T-helper 17 cell (primary cell): ENCODE data around the gene CDH12. TPM values are rescaled to one million over a fixed set of nuclear protein-coding genes. Genes with fewer than 3 reads are reported as not detected.

Experiments
- ATAC-seq: fragments of 150-1000 bp; cut with Tn5 transposase; 2 replicates; pipeline ENCODE4 v1.10.0; 2021; ENCODE audit warnings: mild to moderate bottlenecking, moderate library complexity
- DNase-seq, 3 donors: peaks; one replicate each; pipeline versions ENCODE4 v3.0.0 to v3.0.0-alpha.2; 2020 to 2021
- H3K9me3 ChIP-seq: one replicate; pipeline ENCODE4 v1.7.0; 2013; ENCODE audit warnings: low read length, mild to moderate bottlenecking; ENCODE audit not compliant: control insufficient read depth, poor library complexity, severe bottlenecking
- H3K27ac Mint-ChIP-seq: one replicate; pipeline ENCODE4 v1.8.0; 2022; ENCODE audit warnings: mild to moderate bottlenecking, moderate library complexity, mixed read lengths
- H3K27me3 Mint-ChIP-seq: one replicate; pipeline ENCODE4 v1.8.0; 2022; ENCODE audit warnings: mixed read lengths
- H3K36me3 Mint-ChIP-seq: one replicate; pipeline ENCODE4 v1.8.0; 2022; ENCODE audit warnings: low read depth, mixed read lengths
- H3K4me1 Mint-ChIP-seq: one replicate; pipeline ENCODE4 v1.8.0; 2022; ENCODE audit warnings: mild to moderate bottlenecking, mixed read lengths
- H3K4me3 Mint-ChIP-seq: one replicate; pipeline ENCODE4 v1.8.0; 2022; ENCODE audit warnings: mild to moderate bottlenecking, moderate library complexity, mixed read lengths
- total RNA-seq, 4 donors: library from RNA in 2 of 4; stranded (reverse) in 2 of 4; gene quantifications; one replicate each; pipeline ENCODE4 v1.2.3 and lab custom pipeline; 2022 to 2026

Gene CDH12
- total RNA-seq, 2 donors from 2014 or later, result not detected

DNA sequence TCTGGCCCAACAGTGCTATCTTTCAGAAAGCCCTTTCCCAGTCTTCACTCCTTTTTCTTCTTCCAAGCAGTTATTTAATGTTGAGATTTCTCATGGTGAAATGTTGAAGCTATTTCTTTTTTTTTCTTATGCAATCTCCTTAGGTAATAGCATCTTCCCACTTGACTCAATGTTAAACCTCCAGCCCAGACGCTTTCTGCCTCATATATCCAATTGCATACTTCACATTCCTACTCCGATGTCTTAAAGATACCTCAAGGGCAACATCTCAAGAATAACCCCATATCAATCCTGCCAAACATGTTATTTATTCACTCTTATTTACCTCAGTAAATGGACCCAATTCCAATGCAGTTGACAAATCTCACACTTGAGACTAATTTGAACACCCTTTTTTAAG is 187.3 kb downstream of the CDH12 start:
- DNase-seq, result no peak
- H3K4me1 Mint-ChIP-seq, result no peaks in the 10 kb centered on the region
- H3K27me3 Mint-ChIP-seq, result no peaks in the 10 kb centered on the region
- ATAC-seq, result no peak
- H3K36me3 Mint-ChIP-seq, result no peaks in the 10 kb centered on the region
- H3K9me3 ChIP-seq, result peaks cover 4% of the 10 kb centered on the region
- no peak overlapping the region for H3K27ac Mint-ChIP-seq
- H3K4me3 Mint-ChIP-seq, result no peak overlapping the region

DNA sequence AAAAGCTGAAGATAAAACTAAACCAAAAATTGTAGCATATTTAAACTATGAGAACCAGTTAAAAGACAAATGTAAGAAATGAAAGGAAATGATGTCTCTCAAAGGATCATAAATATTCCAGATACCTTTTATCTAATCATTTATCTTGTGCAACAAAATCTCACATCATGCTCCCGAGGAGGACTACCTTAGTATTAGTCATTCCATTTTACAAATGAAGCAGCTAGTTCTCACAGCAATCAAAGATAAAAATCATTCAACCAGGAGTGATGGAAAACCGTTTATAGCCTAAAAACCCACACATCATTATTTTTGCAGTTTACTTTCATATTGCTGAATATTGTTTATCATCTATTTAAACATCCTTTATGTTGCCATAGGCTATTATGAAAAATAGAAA is 190.0 kb downstream of the CDH12 start:
- Mint-ChIP-seq H3K4me3 (no peak overlapping the region), H3K27ac (no peak overlapping the region), H3K4me1 (no peaks in the 10 kb centered on the region), H3K27me3 (no peaks in the 10 kb centered on the region), H3K36me3 (no peaks in the 10 kb centered on the region)
- DNase-seq (no peak), ATAC-seq (no peak)
- H3K9me3 ChIP-seq, result no peaks in the 10 kb centered on the region

DNA sequence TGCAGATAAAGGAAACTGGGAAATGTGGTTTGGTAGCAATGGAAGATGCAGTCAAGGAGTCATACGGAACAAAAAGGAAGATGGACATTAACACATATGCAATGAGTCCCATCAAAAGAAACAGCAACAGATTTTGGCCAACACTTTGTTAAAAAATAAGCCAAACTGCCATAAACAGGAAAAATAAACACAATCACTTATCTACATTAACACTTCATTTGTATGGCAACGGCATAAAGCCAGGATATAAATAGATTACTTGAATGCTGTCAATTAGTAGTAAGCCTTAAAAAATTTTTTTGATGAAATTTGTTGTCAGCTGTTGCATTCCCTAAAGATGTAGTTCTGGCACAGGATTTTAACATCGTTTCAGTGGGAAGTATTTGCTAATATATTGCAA is 190.8 kb downstream of the CDH12 start:
- H3K4me3 Mint-ChIP-seq, result no peak overlapping the region
- ATAC-seq, result no peak
- no peak overlapping the region for H3K27ac Mint-ChIP-seq
- H3K4me1 Mint-ChIP-seq, result no peaks in the 10 kb centered on the region
- no peaks in the 10 kb centered on the region for H3K36me3 Mint-ChIP-seq
- no peaks in the 10 kb centered on the region for H3K9me3 ChIP-seq
- DNase-seq, result no peak
- no peaks in the 10 kb centered on the region for H3K27me3 Mint-ChIP-seq

DNA sequence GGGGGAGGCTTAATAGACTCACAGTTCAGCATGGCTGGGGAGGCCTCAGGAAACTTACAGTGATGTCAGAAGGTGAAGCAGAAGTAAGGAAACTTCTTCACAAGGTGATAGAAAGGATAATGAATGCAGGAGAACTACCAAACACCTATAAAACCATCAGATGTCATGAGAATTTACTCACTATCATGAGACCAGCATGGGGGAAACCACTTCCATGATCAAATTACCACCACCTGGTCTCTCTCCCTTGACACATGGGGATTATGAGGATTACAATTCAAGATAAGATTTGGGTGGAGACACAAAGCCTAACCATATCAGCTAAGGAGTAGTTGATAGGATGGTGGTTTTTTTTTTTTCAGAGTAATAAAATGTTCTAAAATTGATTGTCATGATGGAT is 201.8 kb downstream of the CDH12 start:
- no peak overlapping the region for H3K4me3 Mint-ChIP-seq
- no peaks in the 10 kb centered on the region for H3K9me3 ChIP-seq
- H3K27ac Mint-ChIP-seq, result no peak overlapping the region
- no peak for ATAC-seq
- H3K27me3 Mint-ChIP-seq, result no peaks in the 10 kb centered on the region
- H3K4me1 Mint-ChIP-seq, result no peaks in the 10 kb centered on the region
- no peaks in the 10 kb centered on the region for H3K36me3 Mint-ChIP-seq
- DNase-seq, result no peak

DNA sequence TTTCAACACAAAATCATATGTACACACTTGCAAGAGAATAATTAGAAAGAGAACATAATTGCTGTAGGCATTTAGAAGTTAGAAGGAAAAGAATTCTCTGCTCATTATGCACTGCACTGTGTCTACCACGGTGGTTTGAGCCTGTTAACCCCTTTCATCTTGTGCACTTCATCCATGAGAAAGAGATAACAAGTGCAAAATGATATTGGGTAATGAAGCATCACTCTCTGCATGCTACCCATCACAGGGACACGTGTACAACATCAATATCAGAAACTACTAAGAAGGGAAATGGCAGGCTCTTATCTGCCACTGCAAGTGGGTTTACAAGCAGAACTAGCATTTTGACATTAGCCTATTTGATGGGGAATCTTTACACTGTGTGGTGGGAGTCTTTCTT is 202.6 kb downstream of the CDH12 start:
- no peaks in the 10 kb centered on the region for H3K9me3 ChIP-seq
- H3K4me3 Mint-ChIP-seq, result no peak overlapping the region
- no peak for DNase-seq
- no peaks in the 10 kb centered on the region for H3K36me3 Mint-ChIP-seq
- H3K27me3 Mint-ChIP-seq, result no peaks in the 10 kb centered on the region
- ATAC-seq, result no peak
- H3K27ac Mint-ChIP-seq, result no peak overlapping the region
- no peaks in the 10 kb centered on the region for H3K4me1 Mint-ChIP-seq

DNA sequence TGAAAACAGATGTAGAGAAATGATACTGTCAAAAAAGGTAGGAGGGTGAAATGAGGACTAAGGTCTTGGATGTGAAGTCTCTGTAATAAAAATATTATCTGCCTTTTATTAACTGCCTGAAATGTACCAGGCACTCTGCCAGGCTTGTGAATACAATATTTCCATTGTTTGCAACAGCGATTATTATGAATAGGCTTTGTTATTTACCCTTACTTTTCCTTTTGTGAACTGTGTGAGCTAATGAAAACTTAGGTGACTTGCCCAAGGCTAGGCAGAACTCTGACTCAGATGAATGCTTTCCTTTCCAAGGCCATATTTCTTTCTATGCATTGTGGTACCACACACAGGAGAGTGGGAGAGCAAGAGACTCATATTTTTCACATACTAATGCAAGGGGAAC is 204.1 kb downstream of the CDH12 start:
- no peak overlapping the region for H3K27ac Mint-ChIP-seq
- no peaks in the 10 kb centered on the region for H3K27me3 Mint-ChIP-seq

DNA sequence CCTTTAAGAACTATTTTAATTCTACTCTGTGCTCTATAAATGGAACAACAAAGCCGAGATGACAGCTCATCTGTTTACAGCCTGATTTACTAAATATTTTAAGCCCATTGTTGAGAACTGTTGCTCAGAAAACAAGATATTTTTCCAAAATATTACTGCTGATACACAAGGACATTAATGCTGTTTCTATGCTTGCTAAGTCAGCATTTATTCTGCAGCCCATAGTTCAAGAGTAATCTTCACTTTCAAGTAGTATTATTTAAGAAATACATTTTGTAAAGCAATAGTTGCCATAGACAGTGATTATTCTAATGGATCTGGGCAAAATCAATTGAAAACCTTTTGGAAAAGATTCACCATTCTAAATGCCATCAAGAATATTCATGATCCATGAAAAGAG is 208.3 kb downstream of the CDH12 start:
- ATAC-seq (no peak), DNase-seq (no peak)
- no peaks in the 10 kb centered on the region for H3K4me1 Mint-ChIP-seq
- H3K9me3 ChIP-seq, result no peaks in the 10 kb centered on the region
- no peaks in the 10 kb centered on the region for H3K27me3 Mint-ChIP-seq
- H3K4me3 Mint-ChIP-seq, result no peak overlapping the region
- H3K27ac Mint-ChIP-seq, result no peak overlapping the region
- no peaks in the 10 kb centered on the region for H3K36me3 Mint-ChIP-seq

More for the DNA sequence above, 204.1 kb downstream of the CDH12 start:
- DNase-seq (no peak), ATAC-seq (no peak)
- Mint-ChIP-seq H3K36me3 (no peaks in the 10 kb centered on the region), H3K4me3 (no peak overlapping the region), H3K4me1 (no peaks in the 10 kb centered on the region)
- no peaks in the 10 kb centered on the region for H3K9me3 ChIP-seq

DNA sequence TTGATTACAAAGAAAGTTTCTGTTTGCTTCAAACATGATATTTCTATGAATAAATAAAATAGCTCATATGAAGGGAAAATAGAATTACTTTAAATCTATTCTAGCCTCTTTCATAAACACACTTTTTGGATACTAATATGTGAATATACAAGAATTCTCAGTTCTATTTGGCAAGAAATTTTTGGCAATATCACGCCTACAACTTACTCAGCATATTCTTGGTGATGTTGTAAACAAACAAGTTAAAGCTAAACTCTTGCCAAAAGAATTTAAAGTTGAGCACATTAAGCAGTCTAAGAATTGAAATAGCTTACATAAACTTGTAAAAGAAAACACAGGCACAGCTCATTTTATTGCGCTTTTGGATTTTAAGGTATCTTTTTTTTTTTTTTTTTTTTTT is 209.8 kb downstream of the CDH12 start:
- no peaks in the 10 kb centered on the region for H3K36me3 Mint-ChIP-seq
- peaks cover 3% of the 10 kb centered on the region for H3K9me3 ChIP-seq
- H3K27me3 Mint-ChIP-seq, result no peaks in the 10 kb centered on the region
- H3K4me1 Mint-ChIP-seq, result no peaks in the 10 kb centered on the region
- DNase-seq (no peak), ATAC-seq (no peak)
- no peak overlapping the region for H3K4me3 Mint-ChIP-seq
- H3K27ac Mint-ChIP-seq, result no peak overlapping the region

DNA sequence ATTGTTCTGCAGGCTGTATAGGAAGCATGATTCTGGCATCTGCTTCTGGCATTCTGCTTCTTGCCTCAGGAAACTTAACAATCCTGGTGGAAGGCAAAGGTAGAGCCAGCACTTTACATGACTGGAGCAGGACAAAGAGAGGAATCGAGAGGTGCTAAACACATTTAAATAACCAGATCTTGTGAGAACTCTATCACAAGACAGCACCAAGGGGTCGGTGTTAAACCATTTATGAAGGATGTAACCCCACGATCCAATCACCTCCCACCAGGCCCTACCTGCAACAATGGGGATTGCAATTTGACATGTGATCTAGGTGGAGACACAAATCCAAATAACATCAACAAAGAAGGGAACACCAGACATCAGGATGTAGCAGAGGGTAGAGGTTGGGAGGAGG is 221.5 kb downstream of the CDH12 start:
- Mint-ChIP-seq H3K4me1 (no peaks in the 10 kb centered on the region), H3K4me3 (no peak overlapping the region), H3K36me3 (no peaks in the 10 kb centered on the region), H3K27ac (no peak overlapping the region), H3K27me3 (no peaks in the 10 kb centered on the region)
- H3K9me3 ChIP-seq, result no peaks in the 10 kb centered on the region
- ATAC-seq (no peak), DNase-seq (no peak)

DNA sequence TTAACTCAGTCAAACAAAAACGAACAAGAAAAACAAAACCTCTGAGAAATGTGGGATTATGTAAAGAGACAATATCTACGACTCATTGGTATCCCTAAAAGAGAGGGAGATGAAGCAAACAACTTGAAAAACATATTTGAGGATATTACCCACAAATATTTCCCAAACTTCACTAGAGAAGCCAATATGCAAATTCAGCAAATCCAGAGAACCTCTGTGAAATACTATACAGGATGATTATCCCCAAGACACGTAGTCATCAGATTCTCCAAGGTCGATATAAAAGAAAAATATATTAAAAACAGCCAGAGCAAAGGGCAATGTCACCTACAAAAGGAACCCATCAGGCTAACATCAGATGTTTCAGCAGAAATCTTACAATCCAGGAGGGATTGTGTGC is 226.1 kb downstream of the CDH12 start:
- Mint-ChIP-seq H3K27ac (no peak overlapping the region), H3K27me3 (no peaks in the 10 kb centered on the region), H3K36me3 (no peaks in the 10 kb centered on the region), H3K4me3 (no peak overlapping the region), H3K4me1 (no peaks in the 10 kb centered on the region)
- no peaks in the 10 kb centered on the region for H3K9me3 ChIP-seq
- ATAC-seq (no peak), DNase-seq (no peak)

DNA sequence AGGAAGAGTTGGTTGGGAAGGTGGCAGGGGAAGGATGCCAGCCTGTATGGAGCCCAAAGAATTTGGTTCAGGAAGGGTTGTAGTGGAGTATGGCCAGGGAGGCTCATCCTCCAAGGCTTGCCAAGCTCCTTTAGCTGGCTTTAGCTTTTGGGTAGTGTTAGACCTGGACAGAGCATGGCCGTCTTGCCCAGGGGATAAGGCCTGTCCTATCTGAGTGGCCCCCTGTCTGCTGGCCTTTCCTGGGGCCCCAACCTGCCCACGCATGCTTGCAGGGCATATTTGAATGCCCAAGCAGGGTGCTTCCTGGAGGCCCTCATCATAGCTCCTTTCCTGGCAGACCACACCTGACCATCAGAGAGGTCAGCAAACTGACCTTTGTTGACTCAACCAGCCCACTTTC is 227.7 kb downstream of the CDH12 start:
- no peak for ATAC-seq
- Mint-ChIP-seq H3K4me1 (no peaks in the 10 kb centered on the region), H3K36me3 (no peaks in the 10 kb centered on the region), H3K4me3 (no peak overlapping the region), H3K27ac (no peak overlapping the region), H3K27me3 (no peaks in the 10 kb centered on the region)
- H3K9me3 ChIP-seq, result no peaks in the 10 kb centered on the region
- DNase-seq, result no peak

DNA sequence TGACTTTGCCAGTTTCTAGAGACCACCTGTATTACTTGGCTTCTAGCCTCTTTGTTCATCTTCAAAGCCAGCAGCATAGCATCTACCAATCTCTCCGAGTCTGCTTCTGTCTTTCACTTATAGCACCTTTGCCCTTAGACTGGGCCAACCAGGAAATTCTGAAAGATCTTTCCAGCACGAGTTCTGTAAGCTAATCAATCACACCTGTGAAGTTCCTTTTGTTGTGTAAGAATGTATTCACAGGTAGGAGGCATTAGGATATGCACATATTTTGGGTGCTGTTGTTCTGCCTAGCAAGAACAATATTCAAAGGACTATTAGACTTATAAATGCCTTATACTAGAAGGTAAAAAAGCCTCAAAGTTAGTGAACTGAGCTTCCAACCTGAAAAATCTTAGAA is 232.1 kb downstream of the CDH12 start:
- Mint-ChIP-seq H3K27me3 (no peaks in the 10 kb centered on the region), H3K36me3 (peaks cover 2% of the 10 kb centered on the region), H3K4me1 (no peaks in the 10 kb centered on the region), H3K27ac (no peak overlapping the region), H3K4me3 (no peak overlapping the region)
- ATAC-seq (no peak), DNase-seq (no peak)
- H3K9me3 ChIP-seq, result no peaks in the 10 kb centered on the region

DNA sequence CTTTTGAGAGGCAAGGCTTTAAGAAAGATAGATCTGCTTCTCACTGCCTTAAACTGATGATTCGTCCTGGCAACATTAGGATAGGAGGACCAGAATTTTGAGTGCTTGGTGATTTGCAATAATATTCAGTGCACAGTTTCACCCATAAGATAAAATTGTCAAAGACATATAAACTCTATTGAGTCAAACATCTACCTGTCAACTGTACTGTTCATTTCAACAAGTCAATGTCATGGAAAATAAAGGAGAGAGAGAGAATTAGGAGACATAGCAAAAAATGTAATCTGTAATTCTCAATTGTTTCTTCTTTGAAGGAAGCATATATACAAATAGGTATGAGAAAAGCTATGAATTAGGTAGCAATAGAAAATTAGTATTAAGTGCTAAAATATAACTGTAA is 237.2 kb downstream of the CDH12 start:
- no peak for ATAC-seq
- Mint-ChIP-seq H3K4me3 (no peak overlapping the region), H3K36me3 (peaks cover 2% of the 10 kb centered on the region), H3K27ac (no peak overlapping the region), H3K27me3 (no peaks in the 10 kb centered on the region), H3K4me1 (no peaks in the 10 kb centered on the region)
- no peak for DNase-seq
- H3K9me3 ChIP-seq, result no peaks in the 10 kb centered on the region

DNA sequence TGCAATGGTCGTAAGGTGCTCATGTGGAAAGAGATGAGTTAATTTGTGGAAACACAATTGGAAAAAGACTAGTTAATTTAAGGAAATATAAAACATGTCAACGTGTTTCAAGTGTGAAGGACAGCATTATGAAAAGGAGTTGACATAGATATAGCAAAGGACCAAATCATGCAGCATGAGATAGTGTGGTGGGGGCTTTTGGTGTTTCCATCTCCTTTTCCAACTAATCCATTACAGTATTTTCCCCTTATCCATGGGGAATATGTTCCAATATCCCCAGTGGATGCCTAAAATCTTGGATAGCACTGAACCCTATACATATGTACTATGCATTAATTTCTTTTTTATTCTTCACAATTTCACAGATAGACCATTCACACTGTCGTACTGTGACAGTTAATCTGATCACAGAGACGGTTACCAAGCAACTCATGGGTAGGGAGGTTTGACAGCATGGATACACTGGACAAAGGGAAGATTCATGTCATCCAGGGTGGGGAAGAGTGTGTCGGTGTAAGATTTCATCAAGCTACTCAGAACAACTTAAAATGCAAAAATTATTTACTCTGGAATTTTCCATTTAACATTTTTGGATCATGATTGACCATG is 238.6 kb downstream of the CDH12 start:
- no peaks in the 10 kb centered on the region for H3K9me3 ChIP-seq
- no peaks in the 10 kb centered on the region for H3K36me3 Mint-ChIP-seq
- H3K4me3 Mint-ChIP-seq, result no peak overlapping the region
- no peak overlapping the region for H3K27ac Mint-ChIP-seq
- DNase-seq (no peak), ATAC-seq (no peak)
- H3K27me3 Mint-ChIP-seq, result no peaks in the 10 kb centered on the region
- no peaks in the 10 kb centered on the region for H3K4me1 Mint-ChIP-seq
